Head of caudate nucleus (tissue), 42 donors: ENCODE results near the gene CYTH4.

Experiments
- DNase-seq, 42 donors: peaks; one replicate each; pipeline versions ENCODE4 v3.0.0 to v3.0.0-alpha.2; 2020 to 2021; ENCODE audit warnings: mixed read lengths in 7 of 42
- intact Hi-C: fragments of 100-400 bp; cut with DNase I; formaldehyde crosslinking; loops from one replicate; pipeline ENCODE4 v1.15.0; 2022

CYTH4 gene

GRCh38 chr22:37283393-37283937 lies 1.2 kb downstream of the CYTH4 start:
- intact Hi-C loops = no loop called here
- DNase-seq = peak in 11 of 42 donors; percentile 12 to 45 (median 31)

- DNase-seq = no peak
- intact Hi-C loops = no loop called here
Measured at GRCh38 chr22:37284126-37284804, 2.0 kb downstream of the CYTH4 start.

GRCh38 chr22:37284805-37285355 lies 2.6 kb downstream of the CYTH4 start:
- intact Hi-C loops = no loop called here
- DNase-seq = peak in 41 of 42 donors; percentile 4 to 76 (median 53)

GRCh38 chr22:37285937-37286336 lies 3.6 kb downstream of the CYTH4 start:
- no peak for DNase-seq
- intact Hi-C loops = no loop called here

GRCh38 chr22:37287550-37287951 lies 5.2 kb downstream of the CYTH4 start:
- DNase-seq = no peak
- intact Hi-C loops = no loop called here

- no peak for DNase-seq
- intact Hi-C loops = no loop called here
Measured at GRCh38 chr22:37288521-37288920, 6.2 kb downstream of the CYTH4 start.

- intact Hi-C loops = no loop called here
- no peak for DNase-seq
Measured at GRCh38 chr22:37289156-37289735, 6.9 kb downstream of the CYTH4 start.

- intact Hi-C loops = no loop called here
- no peak for DNase-seq
Measured at GRCh38 chr22:37290737-37291136, 8.4 kb downstream of the CYTH4 start.

GRCh38 chr22:37291559-37292298 lies 9.4 kb downstream of the CYTH4 start:
- intact Hi-C loops = no loop called here
- DNase-seq = no peak

- intact Hi-C loops = no loop called here
- DNase-seq = no peak
Measured at GRCh38 chr22:37292641-37293040, 10.3 kb downstream of the CYTH4 start.

GRCh38 chr22:37293172-37293571 lies 10.9 kb downstream of the CYTH4 start:
- intact Hi-C loops = no loop called here
- DNase-seq = no peak

- no peak for DNase-seq
- intact Hi-C loops = no loop called here
Measured at GRCh38 chr22:37294747-37295146, 12.4 kb downstream of the CYTH4 start.

- DNase-seq = no peak
- intact Hi-C loops = no loop called here
Measured at GRCh38 chr22:37295213-37295886, 13.0 kb downstream of the CYTH4 start.

- intact Hi-C loops = no loop called here
- DNase-seq = no peak
Measured at GRCh38 chr22:37295946-37296345, 13.6 kb downstream of the CYTH4 start.

- no peak for DNase-seq
- intact Hi-C loops = no loop called here
Measured at GRCh38 chr22:37298748-37299495, 16.6 kb downstream of the CYTH4 start.

- DNase-seq = no peak
- intact Hi-C loops = no loop called here
Measured at GRCh38 chr22:37299969-37300509, 17.7 kb downstream of the CYTH4 start.

- intact Hi-C loops = no loop called here
- DNase-seq = peak in 2 of 42 donors; percentile 25 to 38
Measured at GRCh38 chr22:37300551-37301017, 18.3 kb downstream of the CYTH4 start.

GRCh38 chr22:37301144-37301830 lies 19.0 kb downstream of the CYTH4 start:
- intact Hi-C loops = no loop called here
- DNase-seq = no peak
